NK-92 treated with Interleukin-12 subunit alpha and Interleukin-12 subunit beta, amount 100 ng/mL, for 24 hours (cell line): ENCODE data around the gene CCDC80.
"Not testable (repeated sequence)": the region's sequence is repeated elsewhere in the genome, so short reads cannot be mapped to it uniquely, and the experiment has no call there.

Experiments used
- DNase-seq: peaks from one replicate; lab custom pipeline; 2025; lab: John Stamatoyannopoulos, UW

Gene CCDC80

GRCh38 chr3:112583105-112583504 is 57.8 kb downstream of the CCDC80 start:
- DNase-seq: no peak

GRCh38 chr3:112582244-112582874 is 58.6 kb downstream of the CCDC80 start:
- no peak for DNase-seq

- DNase-seq: no peak
These were observed 61.2 kb downstream of the CCDC80 start for GRCh38 chr3:112579697-112580096.

- no peak for DNase-seq
These were observed 61.7 kb downstream of the CCDC80 start for GRCh38 chr3:112579232-112579631.

GRCh38 chr3:112572701-112573100 is 68.2 kb downstream of the CCDC80 start:
- DNase-seq: no peak

GRCh38 chr3:112569265-112569664 is 71.7 kb downstream of the CCDC80 start:
- no peak for DNase-seq

GRCh38 chr3:112568642-112569041 is 72.3 kb downstream of the CCDC80 start:
- no peak for DNase-seq

- no peak for DNase-seq
These were observed 76.0 kb downstream of the CCDC80 start for GRCh38 chr3:112564940-112565305.

- not testable (repeated sequence) for DNase-seq
These were observed 76.5 kb downstream of the CCDC80 start for GRCh38 chr3:112564247-112564939.

- DNase-seq: peak; percentile 99
These were observed 79.0 kb downstream of the CCDC80 start, which contains the start of the genes ATG3 and SLC35A5 for GRCh38 chr3:112561734-112562529. Gene ATG3, minus strand, starts transcription at chr3:112561962. Its CDS starts 434 bp downstream, at chr3:112561528. Gene SLC35A5, plus strand, starts transcription at chr3:112562045. Its CDS starts 1,359 bp downstream, at chr3:112563404.

GRCh38 chr3:112561484-112561733 is 79.5 kb downstream of the CCDC80 start:
- no peak for DNase-seq

GRCh38 chr3:112560721-112561483 is 80.0 kb downstream of the CCDC80 start:
- no peak for DNase-seq

GRCh38 chr3:112560307-112560706 is 80.6 kb downstream of the CCDC80 start:
- DNase-seq: no peak

GRCh38 chr3:112557976-112558375 is 83.0 kb downstream of the CCDC80 start:
- DNase-seq: no peak

- no peak for DNase-seq
These were observed 85.3 kb downstream of the CCDC80 start for GRCh38 chr3:112555535-112556170.

- DNase-seq: no peak
These were observed 90.1 kb downstream of the CCDC80 start for GRCh38 chr3:112550859-112551258.
